Gastroesophageal sphincter (tissue), 4 donors: ENCODE data around the gene YIF1B. TPM values are rescaled to one million over a fixed set of nuclear protein-coding genes. Genes with fewer than 3 reads are reported as not detected.

ENCODE experiments used
- ATAC-seq: fragments of 150-250 bp; one replicate; pipeline ENCODE4 v1.9.1; 2016; ENCODE audit warnings: mild to moderate bottlenecking, moderate library complexity
- H3K27ac ChIP-seq, 4 donors: fragments of 200-600 bp; sonication (generic) in 3 of 4; 1 replicate in 3 of 4; 2 replicates in 1 of 4; pipeline ENCODE4 v1.5.1; 2016 to 2019
- H3K27me3 ChIP-seq: fragments of 200-600 bp; sonication (generic); one replicate; pipeline ENCODE4 v1.5.1; 2019
- H3K36me3 ChIP-seq, 2 donors: fragments of 200-600 bp; sonication (generic); one replicate each; pipeline ENCODE4 v1.5.1; 2019; ENCODE audit warnings: control low read depth in 1 of 2
- H3K4me1 ChIP-seq, 3 donors: fragments of 200-600 bp; sonication (generic); 1 replicate in 2 of 3; 2 replicates in 1 of 3; pipeline ENCODE4 v1.5.1; 2016 to 2019; ENCODE audit warnings: control low read depth in 2 of 3
- H3K4me3 ChIP-seq, 2 donors: fragments of 200-600 bp; sonication (generic); one replicate each; pipeline ENCODE4 v1.5.1; 2019; ENCODE audit warnings: mild to moderate bottlenecking in 1 of 2, moderate library complexity in 1 of 2
- H3K9me3 ChIP-seq, 3 donors: fragments of 200-600 bp; sonication (generic); one replicate each; pipeline ENCODE4 v1.5.1; 2017 to 2019; ENCODE audit warnings: control low read depth in 2 of 3
- CTCF ChIP-seq, 4 experiments: fragments of 200-600 bp in 2 of 4; fragments of 450-650 bp in 2 of 4; sonication (generic) in 1 of 4; IDR thresholded peaks; one replicate each; pipeline ENCODE4 v1.5.1; 2017 to 2019; ENCODE audit warnings: antibody characterized with exemption in 4 of 4, mild to moderate bottlenecking in 2 of 4, moderate library complexity in 2 of 4
- EP300 ChIP-seq: sonication (generic); formaldehyde crosslinking; IDR thresholded peaks from one replicate; pipeline ENCODE4 v1.6.1; 2017; ENCODE audit warnings: antibody characterized with exemption, mild to moderate bottlenecking
- POLR2A ChIP-seq, 2 donors: fragments of 450-650 bp; IDR thresholded peaks; one replicate each; pipeline ENCODE4 v1.6.1; 2017; ENCODE audit warnings: antibody characterized with exemption in 2 of 2, mild to moderate bottlenecking in 2 of 2, moderate library complexity in 1 of 2
- POLR2AphosphoS5 ChIP-seq: sonication (generic); formaldehyde crosslinking; IDR thresholded peaks from one replicate; pipeline ENCODE4 v1.6.1; 2017; ENCODE audit warnings: antibody characterized with exemption
- WGBS, 2 donors: methylation state at CpG; one replicate each; pipeline ENCODE4 v1.1.5; 2018; ENCODE audit warnings: low coverage in 1 of 2; 5-methylcytosine and 5-hydroxymethylcytosine counted together
- total RNA-seq, 4 donors: library from RNA; depleted of rRNA; stranded (reverse); fragments of >200 nt; gene quantifications; one replicate each; pipeline ENCODE4 v1.1.0, GENCODE V29; 2016

YIF1B gene
- total RNA-seq, 4 donors from 2014 or later, result 14.0 to 20.7 (median 17.1) TPM

DNA sequence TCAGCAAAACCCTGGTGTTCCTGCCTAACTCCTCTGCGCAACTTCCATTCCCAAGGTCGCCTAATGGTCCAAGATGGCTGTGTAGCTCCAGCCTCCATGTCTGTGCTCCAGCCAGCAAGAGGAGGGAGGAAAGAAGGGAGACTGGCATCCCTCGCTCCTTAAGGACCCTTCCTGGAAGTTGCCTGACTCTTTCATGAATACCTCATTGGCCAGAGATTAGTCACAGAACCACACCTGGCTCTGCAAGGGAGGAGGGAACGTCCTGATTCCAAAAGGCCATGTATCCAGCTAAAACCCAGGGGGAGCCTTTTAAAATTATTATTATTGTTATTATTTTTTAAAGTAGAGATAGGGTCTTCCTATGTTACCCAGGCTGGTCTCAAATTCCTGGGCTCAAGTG lies 8.7 kb upstream of the YIF1B start:
- H3K27ac ChIP-seq, result no peak overlapping the region
- H3K4me3 ChIP-seq, result no peak overlapping the region
- peaks cover 11% of the 10 kb centered on the region for H3K27me3 ChIP-seq
- no peak for TF ChIP-seq EP300
- no peak for TF ChIP-seq POLR2A (IDR thresholded peaks at IDR 0.05)
- ATAC-seq, result no peak
- no peaks in the 10 kb centered on the region for H3K9me3 ChIP-seq
- WGBS, 2 donors, result 93% methylated on average over 2 of the region's 4 CpGs; no CpG with 5 or more reads in 1 of the 2 donors
- H3K4me1 ChIP-seq, result peaks cover 0 to 31% (median 13%) of the 10 kb centered on the region in 3 donors
- H3K36me3 ChIP-seq, result peaks cover 0 to 41% of the 10 kb centered on the region in 2 donors

GRCh38 chr19:38323291-38323690 lies 7.5 kb upstream of the YIF1B start:
- TF ChIP-seq POLR2AphosphoS5 (no peak), EP300 (no peak), CTCF (IDR thresholded peaks at IDR 0.05) (no peak), POLR2A (IDR thresholded peaks at IDR 0.05) (no peak)
- H3K4me3 ChIP-seq, result no peak overlapping the region
- peaks cover 15% of the 10 kb centered on the region for H3K27me3 ChIP-seq
- peaks cover 0 to 40% of the 10 kb centered on the region in 2 donors for H3K36me3 ChIP-seq
- ATAC-seq, result no peak
- no peak overlapping the region for H3K27ac ChIP-seq
- peaks cover 0 to 42% (median 19%) of the 10 kb centered on the region in 3 donors for H3K4me1 ChIP-seq
- no peaks in the 10 kb centered on the region for H3K9me3 ChIP-seq
- 64 to 100% methylated on average over 1 to 7 of the region's 7 CpGs for WGBS, 2 donors

DNA sequence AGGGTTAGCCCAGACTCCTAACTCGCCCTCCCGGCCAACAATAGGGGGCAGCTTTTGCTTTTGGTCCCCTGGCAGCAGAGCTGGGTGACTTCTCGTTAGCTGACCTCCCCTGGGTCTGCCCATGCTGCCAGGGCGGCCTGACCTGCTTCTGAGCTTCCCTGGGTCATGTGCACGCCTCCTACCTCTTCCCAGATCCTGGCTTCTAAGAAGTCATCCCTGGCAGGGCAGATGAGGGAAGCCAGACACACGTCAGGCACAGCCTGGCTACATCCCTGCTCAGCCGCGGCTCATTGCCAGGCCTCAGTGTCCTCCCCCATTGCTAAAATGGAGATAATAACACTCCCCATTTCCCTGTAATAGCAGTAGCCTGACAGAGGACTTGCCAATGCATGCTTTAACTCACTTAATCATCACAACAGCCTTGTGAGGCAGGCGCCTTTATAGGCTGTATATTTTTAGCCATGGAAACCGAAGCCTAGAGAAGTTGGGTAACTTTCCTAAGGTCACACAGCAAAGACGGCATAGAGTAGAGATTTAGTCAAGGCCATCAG lies 6.0 kb upstream of the YIF1B start:
- Histone ChIP-seq H3K4me3 (peak overlapping the region in 1 of 2 donors; percentile 74), H3K27me3 (peaks cover 15% of the 10 kb centered on the region), H3K9me3 (no peaks in the 10 kb centered on the region), H3K27ac (peak overlapping the region; percentile 6 to 82 (median 77)), H3K4me1 (peaks cover 0 to 45% (median 19%) of the 10 kb centered on the region in 3 donors), H3K36me3 (peaks cover 0 to 24% of the 10 kb centered on the region in 2 donors)
- 28 to 44% methylated on average over 2 to 6 of the region's 11 CpGs for WGBS, 2 donors
- peak; percentile 86 for TF ChIP-seq POLR2AphosphoS5
- TF ChIP-seq CTCF (IDR thresholded peaks at IDR 0.05), result no peak
- peak; percentile 80 for ATAC-seq

DNA sequence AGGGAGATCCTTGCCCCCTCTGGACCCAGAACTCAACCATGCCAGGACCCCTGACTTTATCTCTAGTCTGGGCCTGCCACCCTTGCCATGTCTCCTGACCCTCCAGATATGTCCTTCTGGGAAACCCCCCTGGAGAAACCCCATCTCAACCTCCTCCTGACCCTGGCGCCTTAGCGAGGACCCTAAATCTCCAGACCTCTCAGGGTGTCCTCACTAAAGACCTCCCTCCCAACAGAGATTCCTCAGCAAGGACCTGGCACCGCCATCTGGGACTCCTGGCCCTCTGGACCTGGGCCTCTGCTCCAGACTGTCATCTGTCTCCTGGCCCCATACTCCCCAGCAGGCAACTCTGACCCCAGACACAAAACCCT lies 5.2 kb upstream of the YIF1B start:
- Histone ChIP-seq H3K4me3 (peak overlapping the region in 1 of 2 donors; percentile 74), H3K4me1 (peaks cover 0 to 52% (median 19%) of the 10 kb centered on the region in 3 donors)

More for the DNA sequence above, 5.2 kb upstream of the YIF1B start:
- Histone ChIP-seq H3K27ac (peak overlapping the region in 3 of 4 donors; percentile 77 to 82 (median 77)), H3K9me3 (no peaks in the 10 kb centered on the region), H3K27me3 (peaks cover 15% of the 10 kb centered on the region), H3K36me3 (peaks cover 0 to 17% of the 10 kb centered on the region in 2 donors)
- TF ChIP-seq POLR2A (IDR thresholded peaks at IDR 0.05) (no peak), EP300 (no peak), POLR2AphosphoS5 (no peak), CTCF (IDR thresholded peaks at IDR 0.05) (no peak)
- 87% methylated on average over 3 of the region's 3 CpGs; no CpG with 5 or more reads in 1 of the 2 donors for whole genome bisulfite sequencing, 2 donors
- ATAC-seq, result no peak
